HCT116 (cell line): ENCODE data around the gene CUL9.

Source experiments
- EGR1 ChIP-seq: IDR thresholded peaks from 2 replicates; pipeline ENCODE4 v1.6.1; 2012; ENCODE audit warnings: low read depth
- POLR2A ChIP-seq: IDR thresholded peaks from 2 replicates; pipeline ENCODE4 v1.7.0; 2011; ENCODE audit warnings: borderline replicate concordance; ENCODE audit not compliant: insufficient read depth, insufficient read length; ENCODE audit errors: extremely low read depth
- POLR2AphosphoS5 ChIP-seq: IDR thresholded peaks from 2 replicates; pipeline ENCODE4 v1.6.1; 2011; ENCODE audit warnings: mild to moderate bottlenecking, low read depth, low read length, moderate library complexity
- SP1 ChIP-seq: IDR thresholded peaks from 2 replicates; pipeline ENCODE4 v1.6.1; 2012; ENCODE audit warnings: low read depth

DNA sequence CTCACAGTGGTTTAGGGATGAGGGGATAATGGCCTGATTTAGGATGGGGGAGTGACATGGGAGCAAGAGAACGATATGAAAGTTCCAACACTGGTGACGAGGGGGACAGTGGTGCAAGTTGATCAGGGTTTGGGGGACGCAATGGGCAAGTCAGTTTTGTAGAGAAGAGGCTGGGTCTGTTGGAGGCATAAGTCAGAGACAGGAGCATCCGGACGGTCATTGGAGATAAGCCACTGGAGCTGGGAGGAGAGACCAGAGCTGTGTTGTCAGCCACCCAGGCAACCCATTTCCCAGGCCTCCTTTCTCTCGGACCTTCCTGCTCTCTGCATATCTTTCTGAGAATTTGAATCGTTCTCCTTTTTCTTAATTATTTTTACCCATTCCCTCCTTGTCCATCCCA is 37.8 kb downstream of the CUL9 start:
- TF ChIP-seq SP1 (no peak), POLR2AphosphoS5 (no peak), POLR2A (no peak), EGR1 (no peak)
